ENCODE measurements around the gene USO1.

GRCh38 chr4:75722417-75722816 lies 2.0 kb upstream of the USO1 start:
- no peak for TF ChIP-seq CTCF (IDR thresholded peaks at IDR 0.05)
- no peak for TF ChIP-seq POLR2A (IDR thresholded peaks at IDR 0.05)

Measured in body of pancreas (tissue), 4 donors.